GM20000 (cell line): ENCODE data around the gene RFC2.

Experiments used
- DNase-seq: peaks from one replicate; pipeline ENCODE4 v3.0.0; 2012; ENCODE audit warnings: low spot score
- TF ChIP-seq, protein P1 (sequence below): IDR thresholded peaks from 2 replicates; pipeline ENCODE4 v1.5.1; 2012; ENCODE audit warnings: mild to moderate bottlenecking, control low read depth; ENCODE audit errors: extremely low read depth, missing control alignments

Gene RFC2

DNA sequence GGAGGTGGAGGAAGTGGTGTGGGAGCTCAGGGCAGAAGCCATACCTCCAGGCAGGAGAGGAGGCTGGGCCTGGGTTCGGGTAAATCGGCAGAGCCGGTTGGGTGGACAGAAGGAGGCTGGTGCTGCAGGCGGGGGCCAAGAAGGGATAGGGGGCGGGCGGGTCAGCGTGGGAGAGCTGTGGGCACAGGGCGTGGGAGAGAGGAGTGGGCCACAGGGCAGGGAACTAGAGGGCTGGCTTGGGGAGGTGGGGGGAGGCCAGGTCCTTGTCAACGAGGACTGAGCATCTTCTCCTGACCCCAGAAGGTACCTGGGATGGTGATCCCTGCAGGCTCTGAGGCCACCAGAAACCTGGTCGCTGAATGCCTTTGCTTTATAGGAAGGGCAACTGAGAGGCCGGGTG, 32.5 kb downstream of the RFC2 start:
- TF ChIP-seq, protein P1, sequence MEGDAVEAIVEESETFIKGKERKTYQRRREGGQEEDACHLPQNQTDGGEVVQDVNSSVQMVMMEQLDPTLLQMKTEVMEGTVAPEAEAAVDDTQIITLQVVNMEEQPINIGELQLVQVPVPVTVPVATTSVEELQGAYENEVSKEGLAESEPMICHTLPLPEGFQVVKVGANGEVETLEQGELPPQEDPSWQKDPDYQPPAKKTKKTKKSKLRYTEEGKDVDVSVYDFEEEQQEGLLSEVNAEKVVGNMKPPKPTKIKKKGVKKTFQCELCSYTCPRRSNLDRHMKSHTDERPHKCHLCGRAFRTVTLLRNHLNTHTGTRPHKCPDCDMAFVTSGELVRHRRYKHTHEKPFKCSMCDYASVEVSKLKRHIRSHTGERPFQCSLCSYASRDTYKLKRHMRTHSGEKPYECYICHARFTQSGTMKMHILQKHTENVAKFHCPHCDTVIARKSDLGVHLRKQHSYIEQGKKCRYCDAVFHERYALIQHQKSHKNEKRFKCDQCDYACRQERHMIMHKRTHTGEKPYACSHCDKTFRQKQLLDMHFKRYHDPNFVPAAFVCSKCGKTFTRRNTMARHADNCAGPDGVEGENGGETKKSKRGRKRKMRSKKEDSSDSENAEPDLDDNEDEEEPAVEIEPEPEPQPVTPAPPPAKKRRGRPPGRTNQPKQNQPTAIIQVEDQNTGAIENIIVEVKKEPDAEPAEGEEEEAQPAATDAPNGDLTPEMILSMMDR: no peak
- DNase-seq: no peak

DNA sequence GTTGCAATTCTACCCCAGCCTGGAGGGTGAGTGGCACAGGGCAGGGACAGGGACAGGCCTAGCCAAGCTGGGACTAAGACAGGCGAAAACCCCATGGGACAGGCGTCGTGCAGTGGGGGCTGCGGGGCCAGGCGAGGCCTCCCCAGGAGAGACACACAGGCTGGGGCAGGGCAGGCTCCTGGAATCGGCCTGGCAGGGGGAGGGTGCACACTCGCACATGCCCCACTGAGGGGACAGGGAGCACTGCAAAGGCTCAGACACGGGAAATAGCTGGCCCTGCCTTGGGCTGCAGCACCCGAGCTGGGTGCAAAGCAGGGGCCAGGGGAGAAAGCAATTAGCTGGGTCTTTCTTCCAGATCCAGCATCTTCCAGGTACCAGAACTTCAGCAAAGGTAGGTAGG, 34.0 kb downstream of the RFC2 start:
- DNase-seq: no peak
- TF ChIP-seq, protein P1: no peak

DNA sequence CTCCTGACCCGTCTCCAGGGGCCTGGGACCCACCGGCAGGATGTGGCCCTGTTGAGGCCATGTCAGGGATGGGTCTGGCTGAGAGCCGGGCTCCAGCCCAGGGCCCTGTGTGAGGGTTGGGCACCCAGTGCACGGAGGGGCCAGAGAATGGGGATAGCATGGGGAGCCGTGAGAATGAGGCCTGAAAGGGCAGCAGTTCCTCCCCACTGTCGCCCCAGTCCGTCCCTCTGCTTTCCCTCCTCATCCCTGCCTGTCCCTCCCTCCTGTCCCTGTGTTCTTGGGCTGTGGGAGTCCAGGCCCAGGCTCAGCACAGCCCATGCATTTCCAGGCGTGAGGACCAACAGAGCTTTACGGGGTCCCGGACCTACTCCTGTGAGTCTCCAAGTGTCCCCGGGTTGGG, 34.8 kb downstream of the RFC2 start:
- DNase-seq: no peak
- TF ChIP-seq, protein P1: no peak

DNA sequence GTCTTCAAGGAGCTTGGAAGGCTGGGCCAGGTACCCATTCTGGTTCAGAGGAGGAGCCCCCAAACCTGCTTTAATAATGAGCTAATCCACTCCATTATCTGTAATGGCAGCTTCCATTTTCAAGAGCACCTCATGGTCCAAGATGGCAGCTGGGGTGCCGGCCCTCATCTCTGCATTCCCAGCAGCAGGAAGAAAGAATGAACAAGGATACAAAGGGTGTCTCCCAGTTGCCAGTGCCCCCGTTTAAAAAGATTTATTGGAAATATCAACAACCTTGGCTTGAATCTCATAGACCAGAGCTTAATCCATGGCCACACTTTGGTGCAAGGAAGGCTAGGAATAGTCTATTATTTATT, 35.9 kb downstream of the RFC2 start:
- TF ChIP-seq, protein P1: no peak
- no peak for DNase-seq

DNA sequence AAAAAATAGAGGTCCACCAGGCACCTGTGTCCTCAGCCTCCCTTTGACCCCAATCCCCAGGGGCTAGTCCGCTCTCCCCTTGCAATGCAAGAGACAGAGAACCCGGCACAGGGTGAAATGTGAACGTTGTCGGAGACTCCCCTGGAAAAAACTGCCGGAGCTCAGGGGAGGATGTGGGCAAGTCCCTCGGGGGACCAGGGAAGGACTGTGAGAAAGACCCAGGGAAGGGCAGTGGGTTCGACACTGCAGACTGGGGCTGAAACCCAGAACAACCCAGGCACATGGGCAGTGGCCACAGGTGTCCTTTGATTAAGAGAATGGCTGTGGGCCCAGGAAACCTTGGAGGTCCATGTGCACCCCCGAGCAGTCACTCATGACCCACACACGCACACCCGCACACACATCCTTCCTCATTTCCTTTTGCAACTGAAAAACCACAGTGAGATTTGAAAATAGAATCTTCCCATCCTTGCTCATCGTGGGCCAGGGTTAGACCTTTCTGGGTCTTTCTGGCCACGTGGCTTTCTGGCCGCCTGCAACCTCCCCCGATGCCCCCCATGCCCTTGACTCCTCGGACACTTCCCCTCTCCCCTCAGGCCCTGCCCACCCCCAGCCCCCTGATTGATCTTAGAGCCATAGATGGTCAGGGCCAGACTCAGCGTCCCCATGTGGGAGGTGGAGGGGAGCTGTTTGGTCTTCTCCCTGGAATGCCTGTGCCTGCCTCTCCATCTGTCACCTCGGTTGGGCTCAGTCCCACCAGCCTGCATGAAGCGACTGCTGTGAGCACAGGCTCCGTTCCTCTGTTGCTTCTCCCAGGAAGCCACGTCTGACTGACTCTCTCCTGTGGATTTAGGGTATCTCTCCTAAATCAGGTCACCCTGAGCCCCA, 36.5 kb downstream of the RFC2 start:
- DNase-seq: peak; percentile 63
- TF ChIP-seq, protein P1: no peak

DNA sequence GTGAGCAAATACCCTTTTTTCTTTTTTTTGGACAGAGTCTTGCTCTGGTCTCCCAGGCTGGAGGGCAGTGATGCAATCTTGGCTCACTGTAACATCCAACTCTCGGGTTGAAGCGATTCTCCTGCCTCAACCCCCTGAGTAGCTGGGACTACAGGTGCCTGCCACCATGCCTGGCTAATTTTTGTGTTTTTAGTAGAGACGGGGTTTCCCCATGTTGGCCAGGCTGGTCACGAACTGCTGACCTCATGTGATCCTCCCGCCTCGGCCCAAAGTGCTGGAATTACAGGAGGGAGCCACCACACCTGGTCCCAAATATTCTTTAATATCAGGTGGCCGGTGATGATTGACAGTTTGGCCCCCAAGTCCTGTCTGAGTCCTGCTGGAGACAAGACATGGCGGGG, 37.8 kb downstream of the RFC2 start:
- DNase-seq: no peak
- TF ChIP-seq, protein P1: no peak

DNA sequence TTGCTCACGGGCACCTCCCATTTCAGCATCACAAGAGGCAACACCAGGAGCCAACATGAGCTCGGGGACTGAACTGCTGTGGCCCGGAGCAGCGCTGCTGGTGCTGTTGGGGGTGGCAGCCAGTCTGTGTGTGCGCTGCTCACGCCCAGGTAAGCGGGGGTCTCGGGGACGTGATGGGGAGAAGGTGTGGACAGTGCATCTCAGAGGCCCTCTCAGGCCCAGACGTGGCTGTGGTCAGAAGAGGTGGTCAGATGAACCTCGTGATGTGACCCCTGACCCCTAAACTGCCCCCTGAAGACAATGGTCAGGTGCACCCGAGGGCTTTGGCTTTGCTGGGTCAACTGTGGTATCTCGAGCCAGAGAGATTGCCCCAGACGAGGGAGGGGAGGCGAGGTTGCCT, 38.3 kb downstream of the RFC2 start:
- no peak for DNase-seq
- TF ChIP-seq, protein P1: no peak
